SK-N-SH (cell line): ENCODE results near the gene SERTAD4. TPM values are rescaled to one million over a fixed set of nuclear protein-coding genes. Genes with fewer than 3 reads are reported as not detected.
A peak's percentile ranks its signal among the peaks of the same experiment; 100 is the strongest.

Experiments
- CTCF ChIA-PET: fragments of 300-600, 350-600 bp; formaldehyde crosslinking; extraction: SDS; loops from one replicate; lab custom pipeline; 2021; lab: Yijun Ruan, JAX
- POLR2A ChIA-PET: fragments of 350-600 bp; sonication (Branson Sonifier 250); formaldehyde crosslinking; extraction: SDS; loops from one replicate; lab custom pipeline; 2020; ENCODE audit warnings: antibody characterized with exemption, inconsistent platforms; lab: Yijun Ruan, JAX
- DNase-seq: peaks from one replicate; pipeline ENCODE4 v3.0.0; 2012
- H2AFZ ChIP-seq: fragments of 200-600 bp; sonication (generic); 2 replicates; pipeline ENCODE4 v1.8.1; 2016; ENCODE audit warnings: antibody characterized with exemption, mild to moderate bottlenecking, low read depth
- H3F3A ChIP-seq: fragments of 200-600 bp; sonication (generic); replicated peaks from 2 replicates; pipeline ENCODE3; 2016; ENCODE audit warnings: antibody characterized with exemption, mild to moderate bottlenecking; ENCODE audit not compliant: insufficient read depth
- H3K27ac ChIP-seq, 2 experiments: fragments of 200-500 bp in 1 of 2; fragments of 200-600 bp in 1 of 2; sonication (Bioruptor generic) in 1 of 2; sonication (generic), shearing (Covaris generic) in 1 of 2; 2 replicates each; pipeline versions ENCODE4 v1.5.1 to v1.6.1; 2014 to 2016; ENCODE audit warnings: low read depth in 2 of 2, inconsistent platforms in 1 of 2, low read length in 1 of 2, mild to moderate bottlenecking in 1 of 2, mixed read lengths in 1 of 2
- H3K27me3 ChIP-seq: fragments of 200-600 bp; sonication (generic), shearing (Covaris generic); 2 replicates; pipeline ENCODE4 v1.6.1; 2016; ENCODE audit warnings: mixed run types; ENCODE audit not compliant: insufficient read depth
- H3K36me3 ChIP-seq, 2 experiments: fragments of 200-500 bp in 1 of 2; fragments of 200-600 bp in 1 of 2; sonication (Bioruptor generic) in 1 of 2; sonication (generic) in 1 of 2; replicated peaks in 1 of 2; 2 replicates each; pipeline versions ENCODE3 to v1.5.1; 2014 to 2016; ENCODE audit warnings: low read length in 1 of 2, mild to moderate bottlenecking in 1 of 2; ENCODE audit not compliant: insufficient read depth in 2 of 2, control insufficient read depth in 1 of 2
- H3K4me1 ChIP-seq, 2 experiments: fragments of 200-500 bp in 1 of 2; fragments of 200-600 bp in 1 of 2; sonication (Bioruptor generic) in 1 of 2; sonication (generic), shearing (Covaris generic) in 1 of 2; 2 replicates each; pipeline versions ENCODE4 v1.5.1 to v1.6.1; 2014 to 2016; ENCODE audit warnings: low read depth in 1 of 2, low read length in 1 of 2, mixed run types in 1 of 2; ENCODE audit not compliant: insufficient read depth in 2 of 2, control insufficient read depth in 1 of 2
- H3K4me2 ChIP-seq: fragments of 200-600 bp; sonication (generic), shearing (Covaris generic); 2 replicates; pipeline ENCODE4 v1.6.1; 2017; ENCODE audit warnings: mixed run types
- H3K4me3 ChIP-seq, 2 experiments: fragments of 200-500 bp in 1 of 2; fragments of 200-600 bp in 1 of 2; sonication (Bioruptor generic) in 1 of 2; sonication (generic), shearing (Covaris generic) in 1 of 2; 2 replicates each; pipeline versions ENCODE4 v1.5.1 to v1.8.1; 2014 to 2016; ENCODE audit warnings: low read depth in 2 of 2, inconsistent platforms in 1 of 2, low read length in 1 of 2, mild to moderate bottlenecking in 1 of 2, mixed read lengths in 1 of 2, moderate library complexity in 1 of 2
- H3K79me2 ChIP-seq: fragments of 200-600 bp; sonication (generic); 2 replicates; pipeline ENCODE4 v1.8.1; 2017; ENCODE audit warnings: mild to moderate bottlenecking; ENCODE audit not compliant: insufficient read depth
- H3K9ac ChIP-seq: fragments of 200-600 bp; sonication (generic); 2 replicates; pipeline ENCODE4 v1.6.1; 2017; ENCODE audit warnings: mixed run types
- H3K9me2 ChIP-seq: fragments of 200-600 bp; sonication (generic); 2 replicates; pipeline ENCODE4 v1.6.1; 2017; ENCODE audit warnings: mixed run types
- H3K9me3 ChIP-seq: fragments of 200-600 bp; sonication (generic); 2 replicates; pipeline ENCODE4 v1.6.1; 2017; ENCODE audit warnings: mixed run types, mild to moderate bottlenecking, moderate library complexity
- H4K20me1 ChIP-seq: fragments of 200-600 bp; sonication (generic); 2 replicates; pipeline ENCODE4 v1.6.1; 2017; ENCODE audit warnings: mild to moderate bottlenecking, mixed run types; ENCODE audit not compliant: insufficient read depth
- EP300 ChIP-seq, 2 experiments: IDR thresholded peaks; 2 replicates each; pipeline versions ENCODE4 v1.4.0 to v1.6.1; 2012; ENCODE audit warnings: borderline replicate concordance in 1 of 2, low read depth in 1 of 2, low read length in 1 of 2
- EZH2phosphoT487 ChIP-seq: fragments of 200-600 bp; sonication (generic); IDR thresholded peaks from 2 replicates; pipeline ENCODE4 v1.6.1; 2017; ENCODE audit warnings: low read depth, mixed run types, mild to moderate bottlenecking, antibody characterized with exemption, moderate library complexity, borderline replicate concordance
- GATA2 ChIP-seq: sonication (generic); formaldehyde crosslinking; IDR thresholded peaks from 2 replicates; pipeline ENCODE4 v1.5.0; 2020; ENCODE audit warnings: mild to moderate bottlenecking, missing genetic modification reagents
- MAX ChIP-seq: IDR thresholded peaks from 2 replicates; pipeline ENCODE4 v1.4.0; 2012; ENCODE audit warnings: low read depth
- MEF2A ChIP-seq: IDR thresholded peaks from 2 replicates; pipeline ENCODE4 v1.4.0; 2012; ENCODE audit warnings: low read depth, borderline replicate concordance
- NFIC ChIP-seq: IDR thresholded peaks from 2 replicates; pipeline ENCODE4 v1.4.0; 2012; ENCODE audit warnings: borderline replicate concordance
- NRF1 ChIP-seq: IDR thresholded peaks from 2 replicates; pipeline ENCODE4 v1.6.1; 2012; ENCODE audit warnings: low read depth, mild to moderate bottlenecking, low read length
- PBX3 ChIP-seq: IDR thresholded peaks from 2 replicates; pipeline ENCODE4; 2012
- POLR2AphosphoS5 ChIP-seq: IDR thresholded peaks from 2 replicates; pipeline ENCODE4 v1.6.1; 2012; ENCODE audit warnings: low read depth, low read length
- REST ChIP-seq: IDR thresholded peaks from 2 replicates; pipeline ENCODE4 v1.6.1; 2012; ENCODE audit warnings: mild to moderate bottlenecking, low read depth, low read length, moderate library complexity
- SIN3A ChIP-seq: IDR thresholded peaks from 2 replicates; pipeline ENCODE4 v1.6.1; 2012; ENCODE audit warnings: low read depth, mild to moderate bottlenecking, low read length, moderate library complexity, borderline replicate concordance
- TAF1 ChIP-seq: IDR thresholded peaks from 2 replicates; pipeline ENCODE4 v1.6.1; 2012; ENCODE audit warnings: low read depth, mild to moderate bottlenecking, low read length, moderate library complexity, borderline replicate concordance
- TCF12 ChIP-seq: IDR thresholded peaks from 2 replicates; pipeline ENCODE4 v1.4.0; 2012
- WGBS: methylation state at CpG from one replicate; pipeline ENCODE4 v1.1.6; 2017; ENCODE audit warnings: low lambda C conversion rate; 5-methylcytosine and 5-hydroxymethylcytosine counted together
- polyA plus RNA-seq, 3 experiments: library from polyadenylated mRNA; depleted of rRNA; stranded (reverse); fragments of >200 nt; gene quantifications; 2 replicates each; pipeline ENCODE4 v1.2.3, GENCODE V29; 2012

SERTAD4 gene
- polyA plus RNA-seq, 1 of the 3 experiments (the other 2 are of a cell fraction): 2.9 TPM

DNA sequence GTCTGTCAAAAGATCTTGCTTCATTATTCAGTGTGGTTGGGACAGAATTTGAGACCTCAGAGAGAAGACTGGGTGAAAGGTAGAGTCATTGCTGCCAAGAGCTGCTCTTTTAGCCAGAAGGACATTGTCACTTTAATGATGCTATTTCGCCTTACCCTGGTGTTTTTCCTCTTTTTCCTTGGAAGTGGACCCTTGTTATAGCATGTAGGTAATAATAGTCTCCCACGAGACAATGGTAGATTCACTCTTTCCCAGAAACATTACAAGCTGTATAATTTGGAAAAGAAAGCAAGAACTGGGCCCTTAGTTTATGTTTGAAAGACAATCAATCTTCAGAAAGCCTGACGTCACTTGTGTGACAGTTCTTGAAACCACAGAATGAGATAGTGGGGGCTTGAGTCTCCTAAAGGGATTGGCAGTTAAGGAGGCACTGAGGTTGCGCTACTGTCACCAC, 3.8 kb downstream of the SERTAD4 start:
- TF ChIP-seq PBX3 (peak; percentile 30; the same call in 1 of the 2 replicates), MEF2A (no peak)
- CTCF ChIA-PET: interaction anchor here (0.7 to 1.1 kb wide), 3 partner anchors 13 to 75 kb away, joined by 3 to 4 read pairs (median 4); no protein-coding TSS in a partner anchor
- H2AFZ ChIP-seq: no peak overlapping the region
- no peaks in the 10 kb centered on the region for H3K27me3 ChIP-seq
- H3K4me2 ChIP-seq: peak overlapping the region; percentile 26; the same call in 1 of the 2 replicates
- H3K36me3 ChIP-seq: peaks cover 10 to 23% of the 10 kb centered on the region in 2 experiments
- POLR2A ChIA-PET: no interaction called here
- H3K4me1 ChIP-seq: peaks cover 37 to 50% of the 10 kb centered on the region in 2 experiments
- peaks cover 44% of the 10 kb centered on the region for H3F3A ChIP-seq
- no peak overlapping the region for H3K4me3 ChIP-seq
- no peaks in the 10 kb centered on the region for H3K9me3 ChIP-seq
- DNase-seq: no peak
- H3K9me2 ChIP-seq: no peaks in the 10 kb centered on the region
- no peaks in the 10 kb centered on the region for H3K79me2 ChIP-seq
- WGBS: 85% methylated on average over 4 of the region's 4 CpGs
- peak overlapping the region; percentile 36 to 87; a peak in 3 of 4 replicates for H3K27ac ChIP-seq
- H4K20me1 ChIP-seq: peaks cover 4% of the 10 kb centered on the region; the same call in 1 of the 2 replicates
- H3K9ac ChIP-seq: no peak overlapping the region

GRCh38 chr1:210236840-210237409, 4.3 kb downstream of the SERTAD4 start:
- 0 out of 2 replicates have a peak, but pooled peaks have one; percentile 61 for TF ChIP-seq SIN3A
- TF ChIP-seq PBX3: peak; percentile 77
- TF ChIP-seq EP300 (IDR thresholded peaks at IDR 0.05; ENCODE audit: borderline replicate concordance in 1 of 2, low read depth in 1 of 2, low read length in 1 of 2): peak in 1 of 2 experiments; percentile 37; a peak in 1 of 4 replicates
- peak; percentile 88 for TF ChIP-seq TCF12
- TF ChIP-seq MAX: 0 out of 2 replicates have a peak, but pooled peaks have one; percentile 20
- TF ChIP-seq REST: 0 out of 2 replicates have a peak, but pooled peaks have one; percentile 34
- 0 out of 2 replicates have a peak, but pooled peaks have one; percentile 25 for TF ChIP-seq TAF1
- no peak for TF ChIP-seq NRF1
- peak; percentile 94 for TF ChIP-seq NFIC
- TF ChIP-seq EZH2phosphoT487: no peak
- TF ChIP-seq POLR2AphosphoS5: peak; percentile 54
- no peak for TF ChIP-seq GATA2 (CRISPR knock-in tag)
- TF ChIP-seq, all 33 proteins: peak for 9
- WGBS: 58% methylated on average over 10 of the region's 10 CpGs
- peaks cover 4% of the 10 kb centered on the region; the same call in 1 of the 2 replicates for H4K20me1 ChIP-seq
- ChIA-PET POLR2A (no interaction called here), CTCF (interaction anchor here (0.7 to 1.1 kb wide), 3 partner anchors 13 to 75 kb away, joined by 3 to 4 read pairs (median 4); no protein-coding TSS in a partner anchor)
- peaks cover 34 to 46% of the 10 kb centered on the region in 2 experiments for H3K4me1 ChIP-seq
- H3K4me3 ChIP-seq: no peak overlapping the region
- no peaks in the 10 kb centered on the region for H3K9me2 ChIP-seq
- no peak overlapping the region for H3K9ac ChIP-seq
- no peaks in the 10 kb centered on the region for H3K27me3 ChIP-seq
- no peak for DNase-seq
- H3K36me3 ChIP-seq: peaks cover 9 to 23% of the 10 kb centered on the region in 2 experiments
- H3K4me2 ChIP-seq: peak overlapping the region; percentile 26; the same call in 1 of the 2 replicates
- H3K27ac ChIP-seq: peak overlapping the region; percentile 36 to 87; a peak in 3 of 4 replicates
- H3K79me2 ChIP-seq: no peaks in the 10 kb centered on the region
- no peak overlapping the region for H2AFZ ChIP-seq
- H3K9me3 ChIP-seq: no peaks in the 10 kb centered on the region
- peaks cover 42% of the 10 kb centered on the region for H3F3A ChIP-seq
